Loucy (cell line): ENCODE data around the gene GOLIM4.
A peak's percentile ranks its signal among the peaks of the same experiment; 100 is the strongest.

Source experiments
- EZH2phosphoT487 ChIP-seq: fragments of 200-600 bp; IDR thresholded peaks from 2 replicates; pipeline ENCODE4 v1.6.1; 2018; ENCODE audit warnings: antibody characterized with exemption, mild to moderate bottlenecking, moderate library complexity, borderline replicate concordance
- TF ChIP-seq, protein P1 (sequence below): fragments of 200-600 bp; sonication (generic); conservative IDR thresholded peaks from 2 replicates; pipeline ENCODE4 v1.5.1; 2014; ENCODE audit warnings: mild to moderate bottlenecking, antibody characterized with exemption, low read length

GRCh38 chr3:168088106-168088720, 7.5 kb downstream of the GOLIM4 start:
- TF ChIP-seq, protein P1, sequence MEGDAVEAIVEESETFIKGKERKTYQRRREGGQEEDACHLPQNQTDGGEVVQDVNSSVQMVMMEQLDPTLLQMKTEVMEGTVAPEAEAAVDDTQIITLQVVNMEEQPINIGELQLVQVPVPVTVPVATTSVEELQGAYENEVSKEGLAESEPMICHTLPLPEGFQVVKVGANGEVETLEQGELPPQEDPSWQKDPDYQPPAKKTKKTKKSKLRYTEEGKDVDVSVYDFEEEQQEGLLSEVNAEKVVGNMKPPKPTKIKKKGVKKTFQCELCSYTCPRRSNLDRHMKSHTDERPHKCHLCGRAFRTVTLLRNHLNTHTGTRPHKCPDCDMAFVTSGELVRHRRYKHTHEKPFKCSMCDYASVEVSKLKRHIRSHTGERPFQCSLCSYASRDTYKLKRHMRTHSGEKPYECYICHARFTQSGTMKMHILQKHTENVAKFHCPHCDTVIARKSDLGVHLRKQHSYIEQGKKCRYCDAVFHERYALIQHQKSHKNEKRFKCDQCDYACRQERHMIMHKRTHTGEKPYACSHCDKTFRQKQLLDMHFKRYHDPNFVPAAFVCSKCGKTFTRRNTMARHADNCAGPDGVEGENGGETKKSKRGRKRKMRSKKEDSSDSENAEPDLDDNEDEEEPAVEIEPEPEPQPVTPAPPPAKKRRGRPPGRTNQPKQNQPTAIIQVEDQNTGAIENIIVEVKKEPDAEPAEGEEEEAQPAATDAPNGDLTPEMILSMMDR, result peak; percentile 64
- TF ChIP-seq EZH2phosphoT487, result no peak
